ENCODE measurements around the gene ORM1. TPM values are rescaled to one million over a fixed set of nuclear protein-coding genes. Genes with fewer than 3 reads are reported as not detected.

Gene ORM1
- total RNA-seq, 2 donors from 2014 or later: not detected

DNA sequence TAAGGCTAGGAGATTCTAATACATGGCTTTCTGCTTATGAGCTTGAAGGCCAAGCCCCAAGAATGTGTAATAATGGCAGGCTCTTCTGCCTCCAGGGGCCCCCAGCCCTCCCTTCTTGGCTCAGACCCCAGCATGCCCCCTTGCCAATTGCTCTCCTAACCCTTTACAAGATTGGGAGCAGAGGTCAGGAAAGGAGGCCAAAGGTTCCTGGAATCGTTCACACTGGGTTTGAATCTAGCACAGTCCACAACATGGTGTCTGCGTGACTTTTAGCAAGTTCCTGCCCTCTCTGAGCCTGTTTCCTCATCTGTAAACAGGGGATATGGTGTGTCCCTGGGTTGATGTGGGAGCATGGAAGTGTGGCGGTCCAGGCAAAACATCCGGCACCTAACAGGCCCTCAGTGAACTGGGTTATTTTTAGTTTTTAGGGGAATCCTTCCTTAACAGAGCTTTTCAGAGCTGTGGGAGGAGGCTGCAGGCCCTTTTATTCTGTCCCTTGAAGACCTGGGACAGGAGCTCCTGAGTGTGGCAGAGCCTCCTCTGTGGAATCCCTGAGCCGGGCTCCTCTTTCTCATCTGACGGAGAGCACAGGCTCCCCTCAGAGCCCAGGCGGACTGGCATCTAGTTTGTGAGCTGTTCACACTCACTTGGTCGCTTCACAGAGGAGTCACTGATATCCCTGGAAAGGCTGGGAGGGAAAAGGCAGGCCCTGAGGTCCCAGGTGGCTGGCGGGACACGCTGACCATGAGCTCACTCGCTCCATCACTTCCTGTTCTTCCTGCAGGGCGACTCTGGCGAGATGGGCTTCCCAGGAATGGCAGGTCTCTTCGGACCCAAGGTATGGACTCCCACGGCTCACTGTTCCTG, 23.4 kb upstream of the ORM1 start:
- 89% methylated on average over 15 of the region's 15 CpGs for WGBS
- intact Hi-C loops (cut with DNase I): no loop called here
- Histone ChIP-seq H3K27me3 (replicated peaks; ENCODE audit: insufficient read depth) (no peaks in the 10 kb centered on the region), H3K4me3 (no peak overlapping the region), H3K36me3 (no peaks in the 10 kb centered on the region), H3K27ac (no peak overlapping the region), H3K9me3 (no peaks in the 10 kb centered on the region), H3K4me1 (replicated peaks) (no peaks in the 10 kb centered on the region)
- no peak for DNase-seq (ENCODE audit: low spot score)
- TF ChIP-seq POLR2A (IDR thresholded peaks at IDR 0.05): no peak
- TF ChIP-seq POLR2AphosphoS5 (IDR thresholded peaks at IDR 0.05): no peak
- TF ChIP-seq, protein P1, sequence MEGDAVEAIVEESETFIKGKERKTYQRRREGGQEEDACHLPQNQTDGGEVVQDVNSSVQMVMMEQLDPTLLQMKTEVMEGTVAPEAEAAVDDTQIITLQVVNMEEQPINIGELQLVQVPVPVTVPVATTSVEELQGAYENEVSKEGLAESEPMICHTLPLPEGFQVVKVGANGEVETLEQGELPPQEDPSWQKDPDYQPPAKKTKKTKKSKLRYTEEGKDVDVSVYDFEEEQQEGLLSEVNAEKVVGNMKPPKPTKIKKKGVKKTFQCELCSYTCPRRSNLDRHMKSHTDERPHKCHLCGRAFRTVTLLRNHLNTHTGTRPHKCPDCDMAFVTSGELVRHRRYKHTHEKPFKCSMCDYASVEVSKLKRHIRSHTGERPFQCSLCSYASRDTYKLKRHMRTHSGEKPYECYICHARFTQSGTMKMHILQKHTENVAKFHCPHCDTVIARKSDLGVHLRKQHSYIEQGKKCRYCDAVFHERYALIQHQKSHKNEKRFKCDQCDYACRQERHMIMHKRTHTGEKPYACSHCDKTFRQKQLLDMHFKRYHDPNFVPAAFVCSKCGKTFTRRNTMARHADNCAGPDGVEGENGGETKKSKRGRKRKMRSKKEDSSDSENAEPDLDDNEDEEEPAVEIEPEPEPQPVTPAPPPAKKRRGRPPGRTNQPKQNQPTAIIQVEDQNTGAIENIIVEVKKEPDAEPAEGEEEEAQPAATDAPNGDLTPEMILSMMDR (IDR thresholded peaks at IDR 0.05): no peak

- Histone ChIP-seq H3K36me3 (no peaks in the 10 kb centered on the region), H3K4me3 (no peak overlapping the region), H3K4me1 (replicated peaks) (no peaks in the 10 kb centered on the region), H3K27me3 (replicated peaks; ENCODE audit: insufficient read depth) (no peaks in the 10 kb centered on the region), H3K27ac (no peak overlapping the region), H3K9me3 (no peaks in the 10 kb centered on the region)
- WGBS: 96% methylated on average over 4 of the region's 4 CpGs
- no peak for DNase-seq (ENCODE audit: low spot score)
- intact Hi-C loops (cut with DNase I): no loop called here
- TF ChIP-seq, protein P1 (IDR thresholded peaks at IDR 0.05): no peak
- TF ChIP-seq POLR2A (IDR thresholded peaks at IDR 0.05): no peak
- TF ChIP-seq POLR2AphosphoS5 (IDR thresholded peaks at IDR 0.05): no peak
Measured at GRCh38 chr9:114300153-114300845, 22.6 kb upstream of the ORM1 start.

GRCh38 chr9:114300846-114301797, 21.8 kb upstream of the ORM1 start:
- no peaks in the 10 kb centered on the region for H3K4me1 ChIP-seq (replicated peaks)
- intact Hi-C loops (cut with DNase I): no loop called here
- H3K4me3 ChIP-seq: no peak overlapping the region
- no peaks in the 10 kb centered on the region for H3K27me3 ChIP-seq (replicated peaks; ENCODE audit: insufficient read depth)
- no peaks in the 10 kb centered on the region for H3K9me3 ChIP-seq
- TF ChIP-seq, protein P1 (IDR thresholded peaks at IDR 0.05): no peak
- TF ChIP-seq POLR2AphosphoS5 (IDR thresholded peaks at IDR 0.05) (no peak), POLR2A (IDR thresholded peaks at IDR 0.05) (no peak)
- no peaks in the 10 kb centered on the region for H3K36me3 ChIP-seq
- no peak for DNase-seq (ENCODE audit: low spot score)
- H3K27ac ChIP-seq: no peak overlapping the region
- WGBS: 93% methylated on average over 30 of the region's 31 CpGs

DNA sequence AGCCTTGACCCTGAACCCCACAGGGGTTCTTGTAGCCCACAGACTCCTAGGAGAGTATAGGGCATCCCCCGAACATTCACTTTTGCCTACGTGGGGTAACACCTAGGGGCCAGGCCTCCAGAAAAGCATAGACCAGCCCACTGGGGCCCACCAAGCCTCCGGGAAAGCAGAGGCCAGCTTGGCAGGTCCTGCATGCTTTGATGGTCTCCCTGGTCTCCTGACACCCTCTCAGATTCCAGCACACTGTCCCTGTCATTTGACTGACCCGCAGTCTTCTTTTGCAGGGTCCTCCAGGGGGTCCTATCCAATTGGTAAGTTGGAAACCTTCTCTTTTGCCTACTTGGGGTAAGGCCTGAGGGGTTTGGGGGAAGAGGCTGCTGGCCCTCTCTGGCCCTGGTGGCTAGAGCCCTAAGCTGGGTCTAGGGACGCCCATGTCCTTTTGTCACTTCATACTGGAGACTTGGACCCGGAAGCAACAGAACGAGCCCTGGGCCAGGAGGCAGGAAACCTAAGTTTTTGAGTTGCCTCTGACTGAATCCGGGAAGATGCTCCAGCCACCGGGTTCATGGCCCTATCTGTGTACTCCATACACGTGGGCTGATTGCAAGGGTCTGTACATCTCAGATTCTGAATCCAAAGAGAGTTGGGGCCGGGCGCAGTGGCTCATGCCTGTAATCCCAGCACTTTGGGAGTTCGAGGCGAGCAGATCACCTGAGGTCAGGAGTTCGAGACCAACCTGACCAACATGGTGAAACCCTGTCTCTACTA, 20.9 kb upstream of the ORM1 start:
- 88% methylated on average over 15 of the region's 15 CpGs for WGBS
- Histone ChIP-seq H3K4me3 (no peak overlapping the region), H3K27ac (no peak overlapping the region), H3K9me3 (no peaks in the 10 kb centered on the region), H3K4me1 (replicated peaks) (no peaks in the 10 kb centered on the region), H3K36me3 (no peaks in the 10 kb centered on the region), H3K27me3 (replicated peaks; ENCODE audit: insufficient read depth) (no peaks in the 10 kb centered on the region)
- TF ChIP-seq, protein P1 (IDR thresholded peaks at IDR 0.05): no peak
- TF ChIP-seq POLR2AphosphoS5 (IDR thresholded peaks at IDR 0.05) (no peak), POLR2A (IDR thresholded peaks at IDR 0.05) (no peak)
- DNase-seq (ENCODE audit: low spot score): no peak
- intact Hi-C loops (cut with DNase I): no loop called here
